Embryonic facial prominence (tissue), 1 donor: Measurements from ENCODE around the gene SHISA3.

ENCODE experiments used
- DNase-seq: peaks from one replicate; pipeline ENCODE4 v3.0.0-alpha.2; 2016; ENCODE audit errors: extremely low spot score

The SHISA3 gene

DNA sequence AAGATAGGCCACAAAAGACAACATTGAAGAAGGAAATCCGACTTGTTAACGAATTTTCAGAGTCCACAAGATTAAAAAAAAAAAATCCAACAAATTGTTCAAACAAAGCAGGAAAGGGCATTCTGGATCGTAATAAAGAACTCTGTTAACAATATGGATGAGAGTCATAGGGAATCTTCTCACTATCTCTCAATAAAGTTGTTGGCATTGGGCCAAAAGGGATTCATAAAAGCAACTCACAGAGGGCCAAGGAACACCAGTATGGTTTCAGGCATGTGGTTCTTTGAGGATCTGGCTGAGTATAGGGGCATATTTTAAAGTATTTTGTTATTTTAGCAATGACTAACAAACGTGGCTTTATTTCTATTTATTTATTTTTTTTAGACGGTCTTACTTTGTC is 49.5 kb downstream of the SHISA3 start:
- no peak for DNase-seq
